GM15510 (cell line): Measurements from ENCODE around the gene ABLIM3.

Source experiments
- POLR2A ChIP-seq: IDR thresholded peaks from 3 replicates; pipeline ENCODE4 v1.6.1; 2011; ENCODE audit warnings: borderline replicate concordance; ENCODE audit not compliant: insufficient read length; ENCODE audit errors: extremely low read depth

ABLIM3 gene

DNA sequence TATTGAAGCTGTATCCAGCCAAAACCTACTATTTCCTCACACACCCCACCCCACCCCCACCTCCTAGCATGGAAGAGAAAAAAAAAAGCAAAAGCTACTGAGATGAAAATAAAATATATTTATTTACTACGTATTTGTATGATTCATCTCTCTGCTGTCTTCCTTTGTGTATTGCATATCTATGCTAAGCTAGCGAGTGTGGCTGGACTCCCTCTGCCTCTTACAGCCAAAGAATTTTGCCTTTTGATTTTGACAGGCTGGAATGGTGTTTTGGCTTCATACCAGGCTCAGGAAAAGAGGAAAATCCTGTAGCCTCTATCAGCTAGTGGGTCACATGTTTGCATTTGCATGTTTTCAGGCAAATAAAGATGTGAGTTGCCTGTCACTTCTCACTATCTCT, 2.2 kb downstream of the ABLIM3 start:
- no peak for TF ChIP-seq POLR2A

GRCh38 chr5:149144637-149145036, 3.3 kb downstream of the ABLIM3 start:
- TF ChIP-seq POLR2A: no peak

DNA sequence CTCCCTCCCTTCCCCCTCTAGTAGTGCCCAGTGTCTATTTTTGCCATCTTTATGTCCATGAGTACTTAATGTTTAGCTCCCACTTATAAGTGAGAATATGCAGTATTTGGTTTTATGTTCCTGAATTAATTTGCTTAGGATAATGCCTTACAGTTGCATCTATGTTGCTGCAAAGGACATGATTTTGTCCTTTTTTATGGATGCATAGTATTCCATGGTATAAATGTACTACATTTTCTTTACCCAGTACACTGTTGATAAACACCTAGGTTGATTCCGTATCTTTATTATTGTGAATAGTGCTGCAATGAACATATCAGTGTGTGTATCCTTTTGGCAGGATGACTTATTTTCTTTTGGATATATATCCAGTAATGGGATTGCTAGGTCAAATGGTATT, 3.8 kb downstream of the ABLIM3 start:
- no peak for TF ChIP-seq POLR2A

DNA sequence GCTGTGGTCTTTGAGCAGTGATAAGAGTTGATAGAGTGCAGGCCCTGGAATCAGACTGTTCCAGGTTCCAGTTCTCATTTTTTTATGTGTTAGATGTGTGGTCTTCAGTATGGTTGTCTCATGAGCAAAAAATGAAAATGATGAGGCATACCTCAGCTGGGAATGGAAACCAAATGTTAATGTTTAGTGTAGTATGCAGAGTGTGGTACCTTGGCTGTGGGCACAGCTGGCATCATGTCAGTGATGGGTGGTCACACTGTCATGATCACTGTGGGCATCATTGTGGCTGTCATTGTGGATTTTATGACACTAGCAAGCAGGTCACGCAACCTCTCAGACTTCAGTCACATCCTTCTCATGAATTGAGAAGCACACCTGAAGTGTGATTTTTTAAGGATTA, 6.4 kb downstream of the ABLIM3 start:
- TF ChIP-seq POLR2A: no peak

GRCh38 chr5:149149942-149150341, 8.6 kb downstream of the ABLIM3 start:
- TF ChIP-seq POLR2A: no peak

DNA sequence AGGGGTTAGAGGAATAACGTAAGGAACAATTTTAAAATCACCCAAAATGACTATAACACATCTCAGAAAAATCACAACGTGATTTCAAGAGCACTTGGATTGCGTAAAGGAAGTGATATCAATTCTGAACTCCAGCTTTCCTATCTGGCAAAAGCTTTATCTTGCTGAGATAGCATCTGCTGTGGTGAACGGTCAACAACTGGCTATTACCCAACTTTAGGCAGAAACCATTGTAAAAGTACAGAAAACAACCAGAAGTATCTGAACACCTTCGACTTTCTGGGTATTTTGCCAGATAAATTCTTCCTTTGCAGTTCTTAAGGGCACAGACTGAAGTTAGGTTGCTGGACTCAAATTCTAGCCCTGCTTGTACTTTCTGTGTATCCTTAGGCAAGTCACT, 9.2 kb downstream of the ABLIM3 start:
- no peak for TF ChIP-seq POLR2A

DNA sequence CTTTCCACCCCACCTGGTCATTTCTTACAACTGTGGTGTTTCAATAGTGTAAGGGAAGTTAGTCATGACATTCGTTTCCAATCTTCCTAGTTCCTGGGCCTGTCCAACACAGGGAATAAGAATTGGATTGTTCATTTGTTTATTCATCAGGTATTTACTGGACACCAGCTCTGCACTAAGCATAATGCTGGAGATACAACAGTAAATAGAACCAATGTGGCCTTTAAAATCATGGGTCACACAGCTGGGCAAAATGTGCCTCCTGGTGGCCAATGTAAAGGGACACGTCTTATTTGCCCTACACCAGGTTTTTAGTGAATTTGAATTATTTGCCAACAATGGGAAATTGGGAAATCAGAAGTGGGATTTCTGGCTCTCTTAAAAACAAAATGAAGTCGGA, 10.4 kb downstream of the ABLIM3 start:
- TF ChIP-seq POLR2A: no peak

DNA sequence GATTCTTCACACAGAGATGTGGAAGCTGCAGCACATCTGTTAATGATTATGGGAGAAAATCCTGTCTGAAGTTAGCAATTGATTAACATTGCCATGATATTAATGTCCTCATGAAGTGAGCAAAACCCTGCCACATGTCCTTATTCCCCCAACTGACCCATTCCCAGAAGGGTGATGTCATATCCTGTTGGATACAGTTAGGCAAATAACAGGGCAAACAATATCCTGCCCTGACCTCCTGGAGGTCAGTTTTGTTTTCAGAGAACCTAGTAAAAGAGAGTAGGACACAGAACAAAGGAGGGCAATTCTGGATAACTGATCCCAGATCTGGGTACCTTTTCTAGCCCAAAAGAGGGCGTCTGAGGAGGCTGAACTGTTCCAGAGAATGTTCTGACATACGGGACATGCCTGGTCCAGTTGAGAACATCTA, 11.0 kb downstream of the ABLIM3 start:
- TF ChIP-seq POLR2A: no peak

- TF ChIP-seq POLR2A: no peak
These were observed 12.0 kb downstream of the ABLIM3 start for GRCh38 chr5:149153193-149153750.

DNA sequence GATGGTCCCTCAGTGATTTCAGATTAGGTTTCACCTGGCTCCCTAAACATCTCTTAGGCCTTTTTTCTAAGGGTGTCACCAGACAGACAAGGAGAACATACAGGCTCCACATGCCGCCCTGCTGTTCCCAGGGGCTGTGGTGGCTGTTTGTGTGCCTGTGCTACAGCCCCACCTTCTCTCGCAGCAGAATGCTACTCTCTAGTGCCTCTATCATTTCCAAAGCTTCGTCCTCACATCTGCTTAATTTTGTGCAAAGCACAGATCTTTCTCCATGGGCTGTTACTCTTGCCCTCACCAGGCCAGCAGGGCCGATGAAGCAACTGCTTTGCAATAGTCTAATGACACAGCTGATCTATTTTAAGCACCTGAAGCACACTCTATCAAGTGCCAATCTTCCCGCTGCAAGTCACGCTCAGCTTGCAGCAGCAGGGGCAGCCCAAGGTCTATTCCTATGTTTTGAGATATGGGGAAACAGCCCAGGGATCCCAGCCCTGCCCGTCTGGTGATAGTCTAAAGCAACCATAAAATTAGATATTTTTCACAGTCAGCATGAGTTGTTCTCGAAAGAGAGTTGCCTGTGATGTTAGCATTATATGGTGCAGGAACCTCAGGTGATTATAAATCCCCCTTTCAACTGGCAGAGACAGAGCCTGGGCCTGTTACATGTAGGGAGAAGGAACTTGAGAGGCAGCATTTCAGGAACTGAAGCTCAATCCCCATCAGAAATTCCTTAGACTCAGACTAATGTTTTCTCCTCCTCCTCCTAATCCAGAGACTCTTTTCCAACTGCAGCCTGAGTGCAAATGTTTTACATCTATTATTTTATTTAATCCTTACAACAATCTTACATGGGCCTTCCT, 12.7 kb downstream of the ABLIM3 start:
- no peak for TF ChIP-seq POLR2A

- no peak for TF ChIP-seq POLR2A
These were observed 13.4 kb downstream of the ABLIM3 start for GRCh38 chr5:149154650-149155049.

DNA sequence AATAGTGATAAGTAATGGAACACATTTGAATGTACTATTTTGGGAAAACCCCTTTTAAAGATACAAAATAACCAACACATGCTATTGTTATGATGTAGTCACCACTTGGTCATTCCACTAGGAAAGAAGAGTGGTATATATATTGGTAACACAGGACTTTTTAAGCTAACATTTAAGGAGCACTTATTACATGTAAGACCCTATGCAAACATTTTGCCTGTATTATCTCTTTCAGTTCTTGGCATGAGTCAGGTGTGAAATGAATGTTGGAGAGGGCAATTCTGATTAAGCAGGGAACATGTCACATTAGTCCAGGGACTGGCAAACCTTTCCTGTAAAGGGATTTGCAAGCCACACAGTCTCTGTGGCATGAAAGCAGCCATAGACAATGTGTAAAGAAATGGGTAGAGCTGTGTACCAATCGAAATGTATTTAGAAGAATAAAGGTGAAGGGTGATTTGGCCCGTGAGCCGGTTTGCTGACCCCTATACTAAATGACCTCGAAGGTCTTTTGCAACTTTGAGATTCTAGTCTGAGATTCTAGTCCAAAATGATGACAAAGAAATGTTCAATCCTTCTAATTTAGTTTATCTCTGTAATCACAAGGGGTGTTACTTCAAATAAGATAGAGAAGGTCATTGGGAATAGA, 15.3 kb downstream of the ABLIM3 start:
- TF ChIP-seq POLR2A: no peak

GRCh38 chr5:149157330-149157729, 16.0 kb downstream of the ABLIM3 start:
- no peak for TF ChIP-seq POLR2A

- no peak for TF ChIP-seq POLR2A
These were observed 19.0 kb downstream of the ABLIM3 start for GRCh38 chr5:149160291-149160787.

- no peak for TF ChIP-seq POLR2A
These were observed 19.9 kb downstream of the ABLIM3 start for GRCh38 chr5:149161026-149161687.
